Adipose tissue (tissue), 3 donors: ENCODE results near the gene CASTOR2. TPM values are rescaled to one million over a fixed set of nuclear protein-coding genes. Genes with fewer than 3 reads are reported as not detected.
"Not testable (repeated sequence)": the region's sequence is repeated elsewhere in the genome, so short reads cannot be mapped to it uniquely, and the experiment has no call there.

Experiments used
- H3K27ac ChIP-seq: one replicate; pipeline ENCODE4 v1.5.1; 2013; ENCODE audit warnings: low read depth, low read length
- WGBS, 3 donors: extraction: QIAGEN DNeasy Blood & Tissue Kit; methylation state at CpG; one replicate each; pipeline ENCODE4 v1.1.7; 2013; 5-methylcytosine and 5-hydroxymethylcytosine counted together
- polyA plus RNA-seq, 3 donors: library from polyadenylated mRNA; stranded (reverse); fragments of 200-250 nt; gene quantifications; one replicate each; pipeline ENCODE4 v1.2.3, GENCODE V29; 2013
- donor health status: healthy with polysubstance abuse.
- donor health status: Bipolar disorder and iron deficiency.
- donor health status: healthy.

CASTOR2 gene
- polyA plus RNA-seq, 3 donors: 1.2 to 6.0 (median 1.5) TPM

- WGBS, 3 donors: 94 to 97% (median 97%) methylated on average over 28 of the region's 28 CpGs
- no peak overlapping the region for H3K27ac ChIP-seq
These were observed 78.6 kb downstream of the CASTOR2 start for GRCh38 chr7:75042831-75043703.

GRCh38 chr7:75045881-75046280 is 81.4 kb downstream of the CASTOR2 start:
- 74 to 93% (median 87%) methylated on average over 14 of the region's 14 CpGs for WGBS, 3 donors
- H3K27ac ChIP-seq: no peak overlapping the region

- 87 to 90% (median 87%) methylated on average over 17 of the region's 17 CpGs for WGBS, 3 donors
- H3K27ac ChIP-seq: no peak overlapping the region
These were observed 84.2 kb downstream of the CASTOR2 start for GRCh38 chr7:75048435-75049379.

GRCh38 chr7:75049817-75050216 is 85.3 kb downstream of the CASTOR2 start:
- H3K27ac ChIP-seq: no peak overlapping the region
- 78 to 89% (median 78%) methylated on average over 10 of the region's 10 CpGs for WGBS, 3 donors

- H3K27ac ChIP-seq: no peak overlapping the region
- 85 to 90% (median 90%) methylated on average over 12 of the region's 12 CpGs for WGBS, 3 donors
These were observed 86.0 kb downstream of the CASTOR2 start for GRCh38 chr7:75050501-75050900.

- WGBS, 3 donors: 52 to 77% (median 53%) methylated on average over 3 of the region's 3 CpGs
- no peak overlapping the region for H3K27ac ChIP-seq
These were observed 90.2 kb downstream of the CASTOR2 start for GRCh38 chr7:75054744-75055143.

GRCh38 chr7:75055155-75055554 is 90.7 kb downstream of the CASTOR2 start:
- WGBS, 3 donors: 93 to 95% (median 94%) methylated on average over 9 of the region's 9 CpGs
- H3K27ac ChIP-seq: no peak overlapping the region

- H3K27ac ChIP-seq: no peak overlapping the region
- WGBS, 3 donors: 60 to 79% (median 72%) methylated on average over 14 of the region's 14 CpGs
These were observed 91.6 kb downstream of the CASTOR2 start for GRCh38 chr7:75055830-75056772.

GRCh38 chr7:75058406-75058805 is 93.9 kb downstream of the CASTOR2 start:
- H3K27ac ChIP-seq: no peak overlapping the region
- 97 to 98% (median 97%) methylated on average over 15 of the region's 15 CpGs for WGBS, 3 donors

GRCh38 chr7:75064291-75064690 is 99.8 kb downstream of the CASTOR2 start:
- no peak overlapping the region for H3K27ac ChIP-seq
- 91 to 94% (median 92%) methylated on average over 8 of the region's 8 CpGs for WGBS, 3 donors

GRCh38 chr7:75064801-75065200 is 100.3 kb downstream of the CASTOR2 start:
- WGBS, 3 donors: 96 to 97% (median 96%) methylated on average over 8 of the region's 8 CpGs

GRCh38 chr7:75066521-75066920 is 102.0 kb downstream of the CASTOR2 start:
- H3K27ac ChIP-seq: no peak overlapping the region
- 93 to 97% (median 95%) methylated on average over 9 of the region's 9 CpGs for WGBS, 3 donors

More at GRCh38 chr7:75064801-75065200, 100.3 kb downstream of the CASTOR2 start:
- no peak overlapping the region for H3K27ac ChIP-seq

GRCh38 chr7:75072981-75073283 is 108.4 kb downstream of the CASTOR2 start:
- WGBS, 3 donors: 4 to 9% (median 7%) methylated on average over 9 of the region's 9 CpGs
- H3K27ac ChIP-seq: no peak overlapping the region

GRCh38 chr7:75074262-75074641 is 109.7 kb downstream of the CASTOR2 start:
- WGBS, 3 donors: 71 to 87% (median 80%) methylated on average over 4 to 6 of the region's 8 CpGs

More at GRCh38 chr7:75074262-75074641, 109.7 kb downstream of the CASTOR2 start:
- H3K27ac ChIP-seq: not testable (repeated sequence)

Other genes with a start within 250 kb of the CASTOR2 start
- gene NCF1, start 190.7 kb upstream of the CASTOR2 start, polyA plus RNA-seq: 10 to 100 TPM in 1 of 3 donors, 1 to 10 TPM in 2; 1.2 to 11.7 (median 7.0) TPM
- 1 to 10 TPM; 3.3 to 9.9 (median 8.3) TPM for gene GTF2IRD2, start 113.1 kb upstream of the CASTOR2 start, polyA plus RNA-seq
- gene RCC1L, start 109.1 kb downstream of the CASTOR2 start, polyA plus RNA-seq: 10 to 100 TPM; 22.9 to 47.0 (median 32.4) TPM
- 10 to 100 TPM; 11.2 to 22.6 (median 17.3) TPM for gene GTF2IRD2B, start 127.9 kb downstream of the CASTOR2 start, polyA plus RNA-seq